ENCODE measurements around the gene PPIL1.
"Not testable (repeated sequence)": the region's sequence is repeated elsewhere in the genome, so short reads cannot be mapped to it uniquely, and the experiment has no call there.

The PPIL1 gene

GRCh38 chr6:36820700-36821580, 53.7 kb downstream of the PPIL1 start:
- Histone ChIP-seq H3K27me3 (ENCODE audit: control insufficient read depth, insufficient read depth, low read length) (no peaks in the 10 kb centered on the region), H3K4me1 (ENCODE audit: control insufficient read depth, insufficient read depth, low read length) (peaks cover 18% of the 10 kb centered on the region), H3K36me3 (ENCODE audit: control insufficient read depth, insufficient read depth, low read length) (no peaks in the 10 kb centered on the region), H3K4me3 (ENCODE audit: low read depth, low read length) (no peak overlapping the region), H3K27ac (ENCODE audit: low read depth, low read length) (no peak overlapping the region), H3K9ac (ENCODE audit: low read length) (no peak overlapping the region), H3K9me3 (ENCODE audit: control insufficient read depth, insufficient read depth, low read depth, low read length) (no peaks in the 10 kb centered on the region)

- Histone ChIP-seq H3K27me3 (ENCODE audit: control insufficient read depth, insufficient read depth, low read length) (no peaks in the 10 kb centered on the region), H3K4me3 (ENCODE audit: low read depth, low read length) (no peak overlapping the region)
Observed at GRCh38 chr6:36818756-36819155, 55.8 kb downstream of the PPIL1 start.

GRCh38 chr6:36817847-36818246, 56.8 kb downstream of the PPIL1 start:
- no peak overlapping the region for H3K4me3 ChIP-seq (ENCODE audit: low read depth, low read length)
- H3K36me3 ChIP-seq (ENCODE audit: control insufficient read depth, insufficient read depth, low read length): no peaks in the 10 kb centered on the region
- no peak overlapping the region for H3K27ac ChIP-seq (ENCODE audit: low read depth, low read length)
- no peak overlapping the region for H3K9ac ChIP-seq (ENCODE audit: low read length)
- no peaks in the 10 kb centered on the region for H3K27me3 ChIP-seq (ENCODE audit: control insufficient read depth, insufficient read depth, low read length)
- no peaks in the 10 kb centered on the region for H3K9me3 ChIP-seq (ENCODE audit: control insufficient read depth, insufficient read depth, low read depth, low read length)
- peaks cover 18% of the 10 kb centered on the region for H3K4me1 ChIP-seq (ENCODE audit: control insufficient read depth, insufficient read depth, low read length)

More at GRCh38 chr6:36818756-36819155, 55.8 kb downstream of the PPIL1 start:
- H3K4me1 ChIP-seq (ENCODE audit: control insufficient read depth, insufficient read depth, low read length): peaks cover 18% of the 10 kb centered on the region
- H3K27ac ChIP-seq (ENCODE audit: low read depth, low read length): no peak overlapping the region
- no peaks in the 10 kb centered on the region for H3K9me3 ChIP-seq (ENCODE audit: control insufficient read depth, insufficient read depth, low read depth, low read length)
- H3K36me3 ChIP-seq (ENCODE audit: control insufficient read depth, insufficient read depth, low read length): no peaks in the 10 kb centered on the region
- no peak overlapping the region for H3K9ac ChIP-seq (ENCODE audit: low read length)

GRCh38 chr6:36817176-36817817, 57.3 kb downstream of the PPIL1 start:
- Histone ChIP-seq H3K9ac (ENCODE audit: low read length) (no peak overlapping the region), H3K4me3 (ENCODE audit: low read depth, low read length) (no peak overlapping the region), H3K9me3 (ENCODE audit: control insufficient read depth, insufficient read depth, low read depth, low read length) (no peaks in the 10 kb centered on the region), H3K27me3 (ENCODE audit: control insufficient read depth, insufficient read depth, low read length) (no peaks in the 10 kb centered on the region), H3K27ac (ENCODE audit: low read depth, low read length) (no peak overlapping the region), H3K4me1 (ENCODE audit: control insufficient read depth, insufficient read depth, low read length) (peaks cover 18% of the 10 kb centered on the region), H3K36me3 (ENCODE audit: control insufficient read depth, insufficient read depth, low read length) (no peaks in the 10 kb centered on the region)

- Histone ChIP-seq H3K27me3 (ENCODE audit: control insufficient read depth, insufficient read depth, low read length) (no peaks in the 10 kb centered on the region), H3K27ac (ENCODE audit: low read depth, low read length) (no peak overlapping the region), H3K4me3 (ENCODE audit: low read depth, low read length) (no peak overlapping the region), H3K9ac (ENCODE audit: low read length) (no peak overlapping the region), H3K4me1 (ENCODE audit: control insufficient read depth, insufficient read depth, low read length) (peaks cover 12% of the 10 kb centered on the region; the same call in 1 of the 2 replicates), H3K36me3 (ENCODE audit: control insufficient read depth, insufficient read depth, low read length) (no peaks in the 10 kb centered on the region), H3K9me3 (ENCODE audit: control insufficient read depth, insufficient read depth, low read depth, low read length) (no peaks in the 10 kb centered on the region)
Observed at GRCh38 chr6:36815962-36816735, 58.5 kb downstream of the PPIL1 start.

GRCh38 chr6:36814249-36814648, 60.4 kb downstream of the PPIL1 start:
- no peaks in the 10 kb centered on the region for H3K36me3 ChIP-seq (ENCODE audit: control insufficient read depth, insufficient read depth, low read length)
- H3K27ac ChIP-seq (ENCODE audit: low read depth, low read length): no peak overlapping the region
- H3K27me3 ChIP-seq (ENCODE audit: control insufficient read depth, insufficient read depth, low read length): no peaks in the 10 kb centered on the region
- no peak overlapping the region for H3K9ac ChIP-seq (ENCODE audit: low read length)
- peaks cover 8% of the 10 kb centered on the region; the same call in 1 of the 2 replicates for H3K4me1 ChIP-seq (ENCODE audit: control insufficient read depth, insufficient read depth, low read length)
- no peaks in the 10 kb centered on the region for H3K9me3 ChIP-seq (ENCODE audit: control insufficient read depth, insufficient read depth, low read depth, low read length)
- H3K4me3 ChIP-seq (ENCODE audit: low read depth, low read length): no peak overlapping the region

- Histone ChIP-seq H3K4me1 (ENCODE audit: control insufficient read depth, insufficient read depth, low read length) (peaks cover 8% of the 10 kb centered on the region; the same call in 1 of the 2 replicates), H3K36me3 (ENCODE audit: control insufficient read depth, insufficient read depth, low read length) (no peaks in the 10 kb centered on the region), H3K9ac (ENCODE audit: low read length) (no peak overlapping the region), H3K27me3 (ENCODE audit: control insufficient read depth, insufficient read depth, low read length) (no peaks in the 10 kb centered on the region), H3K9me3 (ENCODE audit: control insufficient read depth, insufficient read depth, low read depth, low read length) (no peaks in the 10 kb centered on the region), H3K27ac (ENCODE audit: low read depth, low read length) (no peak overlapping the region), H3K4me3 (ENCODE audit: low read depth, low read length) (no peak overlapping the region)
Observed at GRCh38 chr6:36813526-36813925, 61.1 kb downstream of the PPIL1 start.

- not testable (repeated sequence) for H3K36me3 ChIP-seq (ENCODE audit: control insufficient read depth, insufficient read depth, low read length); H3K27ac ChIP-seq (ENCODE audit: low read depth, low read length); H3K27me3 ChIP-seq (ENCODE audit: control insufficient read depth, insufficient read depth, low read length); H3K9me3 ChIP-seq (ENCODE audit: control insufficient read depth, insufficient read depth, low read depth, low read length); H3K4me3 ChIP-seq (ENCODE audit: low read depth, low read length); H3K4me1 ChIP-seq (ENCODE audit: control insufficient read depth, insufficient read depth, low read length); H3K9ac ChIP-seq (ENCODE audit: low read length)
Observed at GRCh38 chr6:36813047-36813446, 61.6 kb downstream of the PPIL1 start.

GRCh38 chr6:36809941-36810803, 64.4 kb downstream of the PPIL1 start:
- Histone ChIP-seq H3K9me3 (ENCODE audit: control insufficient read depth, insufficient read depth, low read depth, low read length) (no peaks in the 10 kb centered on the region), H3K4me1 (ENCODE audit: control insufficient read depth, insufficient read depth, low read length) (peaks cover 10% of the 10 kb centered on the region), H3K36me3 (ENCODE audit: control insufficient read depth, insufficient read depth, low read length) (no peaks in the 10 kb centered on the region), H3K27me3 (ENCODE audit: control insufficient read depth, insufficient read depth, low read length) (0 out of 2 replicates have a peak, but pooled peaks cover 9% of the 10 kb centered on the region), H3K27ac (ENCODE audit: low read depth, low read length) (no peak overlapping the region), H3K4me3 (ENCODE audit: low read depth, low read length) (no peak overlapping the region), H3K9ac (ENCODE audit: low read length) (no peak overlapping the region)

GRCh38 chr6:36809156-36809555, 65.4 kb downstream of the PPIL1 start:
- Histone ChIP-seq H3K4me3 (ENCODE audit: low read depth, low read length) (no peak overlapping the region), H3K36me3 (ENCODE audit: control insufficient read depth, insufficient read depth, low read length) (no peaks in the 10 kb centered on the region), H3K9me3 (ENCODE audit: control insufficient read depth, insufficient read depth, low read depth, low read length) (no peaks in the 10 kb centered on the region), H3K4me1 (ENCODE audit: control insufficient read depth, insufficient read depth, low read length) (peaks cover 19% of the 10 kb centered on the region), H3K27me3 (ENCODE audit: control insufficient read depth, insufficient read depth, low read length) (0 out of 2 replicates have a peak, but pooled peaks cover 9% of the 10 kb centered on the region), H3K27ac (ENCODE audit: low read depth, low read length) (no peak overlapping the region), H3K9ac (ENCODE audit: low read length) (no peak overlapping the region)

Data from HUES6 (cell line).